ENCODE measurements around the gene TBCD.

The TBCD gene

GRCh38 chr17:82892899-82893565 lies 141.2 kb downstream of the TBCD start:
- Histone ChIP-seq H3K9ac (ENCODE audit: low read depth in 1 of 2, low read length in 2 of 2) (no peak overlapping the region), H3K27ac (ENCODE audit: low read depth, low read length) (no peak overlapping the region), H3K4me3 (ENCODE audit: low read depth in 1 of 2, low read length in 2 of 2) (peak overlapping the region in 1 of 2 donors; percentile 35), H3K27me3 (ENCODE audit: control insufficient read depth in 1 of 2, insufficient read depth in 2 of 2, low read length in 2 of 2) (no peaks in the 10 kb centered on the region), H3K4me1 (ENCODE audit: control insufficient read depth in 1 of 2, insufficient read depth in 2 of 2, low read length in 2 of 2) (peaks cover 26 to 32% of the 10 kb centered on the region in 2 donors), H3K36me3 (ENCODE audit: control insufficient read depth in 1 of 2, insufficient read depth in 2 of 2, low read length in 2 of 2) (peaks cover 5 to 9% of the 10 kb centered on the region in 2 donors), H3K9me3 (ENCODE audit: control insufficient read depth in 1 of 2, low read length in 2 of 2) (no peaks in the 10 kb centered on the region)

DNA sequence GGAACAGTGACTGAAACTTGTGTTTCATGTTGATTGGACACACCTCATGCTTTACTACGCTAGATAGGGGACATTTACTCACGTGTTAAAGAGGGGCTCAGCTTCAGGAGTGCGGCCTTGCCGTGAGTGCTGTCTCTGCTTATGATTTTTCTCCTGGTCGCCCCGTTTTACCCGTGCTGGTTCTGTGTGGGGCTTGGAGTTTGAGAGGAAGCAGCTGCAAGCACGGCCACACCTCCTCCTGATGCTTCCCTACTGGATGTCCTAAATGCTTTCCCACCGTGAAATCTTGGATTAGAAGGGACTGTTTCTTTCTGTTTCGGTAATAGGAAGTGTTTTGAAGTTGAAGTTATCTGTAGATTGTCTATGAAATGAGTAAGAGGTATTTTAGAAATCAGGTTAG lies 141.9 kb downstream of the TBCD start:
- peaks cover 23 to 28% of the 10 kb centered on the region in 2 donors for H3K4me1 ChIP-seq (ENCODE audit: control insufficient read depth in 1 of 2, insufficient read depth in 2 of 2, low read length in 2 of 2)
- peak overlapping the region; percentile 8 for H3K27ac ChIP-seq (ENCODE audit: low read depth, low read length)
- H3K4me3 ChIP-seq (ENCODE audit: low read depth in 1 of 2, low read length in 2 of 2) = peak overlapping the region in 1 of 2 donors; percentile 35

DNA sequence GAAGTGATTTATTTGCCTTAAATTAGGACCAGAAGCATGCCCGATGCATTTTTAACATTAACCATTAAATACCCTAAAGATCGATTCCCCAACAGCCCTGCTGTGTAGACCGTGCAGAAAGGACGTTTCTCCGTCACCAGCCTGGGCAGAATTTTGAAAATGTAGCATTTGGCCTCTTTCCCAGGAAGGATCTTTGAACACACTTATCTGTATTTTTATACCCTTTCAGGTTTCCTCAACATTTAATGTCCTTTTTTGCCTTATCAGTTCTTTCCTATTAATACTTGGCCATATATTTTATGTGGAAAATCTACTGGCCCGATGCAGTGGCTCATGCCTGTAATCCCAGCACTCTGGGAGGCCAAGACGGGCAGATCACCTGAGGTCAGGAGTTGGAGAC lies 142.5 kb downstream of the TBCD start:
- Histone ChIP-seq H3K36me3 (ENCODE audit: control insufficient read depth in 1 of 2, insufficient read depth in 2 of 2, low read length in 2 of 2) (peaks cover 9 to 11% of the 10 kb centered on the region in 2 donors), H3K4me1 (ENCODE audit: control insufficient read depth in 1 of 2, insufficient read depth in 2 of 2, low read length in 2 of 2) (peaks cover 17 to 22% of the 10 kb centered on the region in 2 donors), H3K9me3 (ENCODE audit: control insufficient read depth in 1 of 2, low read length in 2 of 2) (no peaks in the 10 kb centered on the region), H3K27me3 (ENCODE audit: control insufficient read depth in 1 of 2, insufficient read depth in 2 of 2, low read length in 2 of 2) (no peaks in the 10 kb centered on the region), H3K27ac (ENCODE audit: low read depth, low read length) (no peak overlapping the region), H3K4me3 (ENCODE audit: low read depth in 1 of 2, low read length in 2 of 2) (no peak overlapping the region), H3K9ac (ENCODE audit: low read depth in 1 of 2, low read length in 2 of 2) (no peak overlapping the region)

More for the DNA sequence above, 141.9 kb downstream of the TBCD start:
- Histone ChIP-seq H3K9me3 (ENCODE audit: control insufficient read depth in 1 of 2, low read length in 2 of 2) (no peaks in the 10 kb centered on the region), H3K36me3 (ENCODE audit: control insufficient read depth in 1 of 2, insufficient read depth in 2 of 2, low read length in 2 of 2) (peaks cover 6 to 9% of the 10 kb centered on the region in 2 donors), H3K9ac (ENCODE audit: low read depth in 1 of 2, low read length in 2 of 2) (no peak overlapping the region), H3K27me3 (ENCODE audit: control insufficient read depth in 1 of 2, insufficient read depth in 2 of 2, low read length in 2 of 2) (no peaks in the 10 kb centered on the region)

DNA sequence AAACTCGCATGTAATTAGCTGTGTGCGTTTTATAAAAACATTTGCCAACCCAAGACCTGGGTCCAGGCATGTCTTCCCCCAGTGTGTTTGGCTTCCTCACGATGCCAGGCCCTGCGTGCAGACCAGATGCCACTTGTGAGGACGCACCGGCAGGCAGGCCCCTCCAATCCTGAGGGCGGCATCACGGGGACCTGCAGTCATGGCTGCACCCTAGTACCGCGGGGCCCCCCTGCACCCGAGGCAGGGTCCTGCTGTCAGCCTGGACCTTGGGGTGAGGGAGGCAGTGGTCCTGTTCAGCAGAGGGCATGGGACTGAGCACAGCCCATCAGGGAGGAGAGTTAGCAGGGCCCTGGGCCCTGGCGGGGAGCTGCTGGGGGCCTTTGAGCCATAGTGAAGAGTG lies 143.2 kb downstream of the TBCD start:
- no peak overlapping the region for H3K9ac ChIP-seq (ENCODE audit: low read depth in 1 of 2, low read length in 2 of 2)

DNA sequence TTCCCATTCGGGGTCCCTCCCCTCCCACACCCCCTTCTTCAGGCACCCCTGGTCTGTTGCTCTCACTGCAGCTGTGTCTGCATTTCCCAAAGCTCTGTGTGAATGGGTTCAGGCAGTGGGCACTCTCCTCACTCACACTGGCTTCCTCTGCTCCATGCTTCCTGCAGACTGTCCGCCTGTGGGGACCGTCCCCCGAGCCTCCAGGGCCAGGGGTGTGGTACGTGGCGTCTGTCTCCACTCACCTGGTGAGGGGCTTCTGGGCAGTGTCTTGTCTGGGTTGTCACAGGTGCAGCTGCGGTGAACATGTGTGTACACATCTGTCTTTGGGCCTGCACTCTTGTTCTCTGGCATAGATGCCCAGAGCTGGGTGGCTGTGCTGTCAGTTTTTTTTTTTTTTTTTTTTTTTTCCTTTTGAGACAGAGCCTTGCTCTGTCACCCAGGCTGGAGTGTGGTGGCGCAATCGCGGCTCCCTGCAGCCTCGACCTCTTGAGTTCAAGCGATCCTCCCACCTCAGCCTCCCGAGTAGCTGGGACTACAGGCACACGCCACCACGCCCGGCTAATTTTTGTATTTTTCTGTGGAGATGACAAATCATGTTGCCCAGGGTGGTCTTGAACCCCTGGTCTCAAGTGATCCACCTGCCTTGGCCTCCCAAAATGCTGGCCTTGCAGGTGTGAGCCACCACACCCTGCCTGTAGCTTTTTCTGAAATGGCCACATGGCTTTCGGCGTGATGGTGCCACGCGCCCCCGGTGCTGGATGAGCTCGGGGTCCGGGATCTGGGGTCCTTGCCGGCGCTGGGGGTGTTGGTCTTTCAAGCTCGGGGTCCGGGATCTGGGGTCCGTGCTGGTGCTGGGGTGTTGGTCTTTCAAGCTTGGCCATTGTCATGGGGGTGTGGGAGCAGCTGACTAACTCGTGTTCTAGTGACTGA lies 144.5 kb downstream of the TBCD start:
- Histone ChIP-seq H3K4me1 (ENCODE audit: control insufficient read depth in 1 of 2, insufficient read depth in 2 of 2, low read length in 2 of 2) (peaks cover 11 to 15% of the 10 kb centered on the region in 2 donors), H3K27me3 (ENCODE audit: control insufficient read depth in 1 of 2, insufficient read depth in 2 of 2, low read length in 2 of 2) (no peaks in the 10 kb centered on the region), H3K4me3 (ENCODE audit: low read depth in 1 of 2, low read length in 2 of 2) (no peak overlapping the region), H3K27ac (ENCODE audit: low read depth, low read length) (no peak overlapping the region), H3K36me3 (ENCODE audit: control insufficient read depth in 1 of 2, insufficient read depth in 2 of 2, low read length in 2 of 2) (peaks cover 7 to 15% of the 10 kb centered on the region in 2 donors), H3K9ac (ENCODE audit: low read depth in 1 of 2, low read length in 2 of 2) (no peak overlapping the region), H3K9me3 (ENCODE audit: control insufficient read depth in 1 of 2, low read length in 2 of 2) (no peaks in the 10 kb centered on the region)

More for the DNA sequence above, 143.2 kb downstream of the TBCD start:
- Histone ChIP-seq H3K27ac (ENCODE audit: low read depth, low read length) (no peak overlapping the region), H3K4me1 (ENCODE audit: control insufficient read depth in 1 of 2, insufficient read depth in 2 of 2, low read length in 2 of 2) (peaks cover 11 to 15% of the 10 kb centered on the region in 2 donors), H3K36me3 (ENCODE audit: control insufficient read depth in 1 of 2, insufficient read depth in 2 of 2, low read length in 2 of 2) (peaks cover 6 to 9% of the 10 kb centered on the region in 2 donors), H3K27me3 (ENCODE audit: control insufficient read depth in 1 of 2, insufficient read depth in 2 of 2, low read length in 2 of 2) (no peaks in the 10 kb centered on the region), H3K4me3 (ENCODE audit: low read depth in 1 of 2, low read length in 2 of 2) (no peak overlapping the region), H3K9me3 (ENCODE audit: control insufficient read depth in 1 of 2, low read length in 2 of 2) (no peaks in the 10 kb centered on the region)

- H3K27ac ChIP-seq (ENCODE audit: low read depth, low read length) = no peak overlapping the region
- no peaks in the 10 kb centered on the region for H3K9me3 ChIP-seq (ENCODE audit: control insufficient read depth in 1 of 2, low read length in 2 of 2)
- H3K27me3 ChIP-seq (ENCODE audit: control insufficient read depth in 1 of 2, insufficient read depth in 2 of 2, low read length in 2 of 2) = no peaks in the 10 kb centered on the region
- peaks cover 5 to 15% of the 10 kb centered on the region in 2 donors for H3K4me1 ChIP-seq (ENCODE audit: control insufficient read depth in 1 of 2, insufficient read depth in 2 of 2, low read length in 2 of 2)
- no peak overlapping the region for H3K9ac ChIP-seq (ENCODE audit: low read depth in 1 of 2, low read length in 2 of 2)
- H3K4me3 ChIP-seq (ENCODE audit: low read depth in 1 of 2, low read length in 2 of 2) = no peak overlapping the region
- H3K36me3 ChIP-seq (ENCODE audit: control insufficient read depth in 1 of 2, insufficient read depth in 2 of 2, low read length in 2 of 2) = peaks cover 6 to 20% of the 10 kb centered on the region in 2 donors
Measured at GRCh38 chr17:82897514-82898249, 145.8 kb downstream of the TBCD start.

DNA sequence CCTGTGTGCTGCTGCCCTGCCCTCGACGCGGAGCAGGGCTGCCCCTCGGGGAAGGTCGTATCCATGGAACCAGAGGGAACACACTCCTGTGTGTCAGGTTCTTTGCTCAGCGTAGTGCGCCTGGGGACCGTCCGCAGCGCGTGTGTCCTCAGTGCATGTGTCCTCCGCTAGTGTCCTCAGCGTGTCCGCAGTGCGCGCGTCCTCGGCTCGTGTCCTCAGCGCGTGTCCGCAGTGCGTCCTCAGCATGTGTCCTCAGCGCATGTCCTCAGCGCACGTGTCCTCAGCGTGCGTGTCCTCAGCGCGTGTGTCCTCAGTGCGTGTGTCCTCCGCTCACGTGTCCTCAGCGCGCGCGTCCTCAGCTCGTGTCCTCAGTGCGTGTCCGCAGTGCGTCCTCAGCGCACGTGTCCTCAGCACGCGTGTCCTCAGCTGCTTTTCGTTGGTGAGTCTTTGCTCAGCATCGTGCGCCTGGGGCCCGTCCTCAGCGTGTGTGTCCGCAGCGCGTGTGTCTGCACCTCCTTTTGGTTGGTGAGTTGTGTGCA lies 147.2 kb downstream of the TBCD start:
- H3K9ac ChIP-seq (ENCODE audit: low read depth in 1 of 2, low read length in 2 of 2) = no peak overlapping the region
- H3K27me3 ChIP-seq (ENCODE audit: control insufficient read depth in 1 of 2, insufficient read depth in 2 of 2, low read length in 2 of 2) = no peaks in the 10 kb centered on the region
- no peak overlapping the region for H3K4me3 ChIP-seq (ENCODE audit: low read depth in 1 of 2, low read length in 2 of 2)
- peaks cover 9 to 30% of the 10 kb centered on the region in 2 donors for H3K36me3 ChIP-seq (ENCODE audit: control insufficient read depth in 1 of 2, insufficient read depth in 2 of 2, low read length in 2 of 2)
- peaks cover 0 to 3% of the 10 kb centered on the region in 2 donors for H3K4me1 ChIP-seq (ENCODE audit: control insufficient read depth in 1 of 2, insufficient read depth in 2 of 2, low read length in 2 of 2)
- H3K9me3 ChIP-seq (ENCODE audit: control insufficient read depth in 1 of 2, low read length in 2 of 2) = no peaks in the 10 kb centered on the region
- no peak overlapping the region for H3K27ac ChIP-seq (ENCODE audit: low read depth, low read length)

DNA sequence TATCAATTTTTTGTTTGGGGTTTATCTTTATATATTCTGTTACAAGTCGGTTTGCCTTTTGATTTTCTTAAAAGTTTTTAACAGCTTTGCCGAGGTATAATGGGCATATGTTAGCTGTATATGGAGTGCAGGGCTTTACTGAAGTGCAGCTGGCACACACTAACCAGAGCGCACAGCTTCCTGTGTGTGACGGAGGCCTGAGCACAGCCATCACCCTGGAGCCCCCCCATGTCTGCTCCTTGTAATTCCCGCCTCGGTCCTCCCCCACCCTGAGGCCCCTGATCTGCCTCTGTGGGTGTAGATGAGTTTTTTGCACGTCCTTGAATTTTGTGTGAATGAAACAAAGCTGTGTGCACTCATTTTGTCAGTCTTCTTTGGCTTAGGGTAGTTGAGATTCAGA lies 148.1 kb downstream of the TBCD start:
- Histone ChIP-seq H3K27ac (ENCODE audit: low read depth, low read length) (no peak overlapping the region), H3K4me3 (ENCODE audit: low read depth in 1 of 2, low read length in 2 of 2) (no peak overlapping the region), H3K9me3 (ENCODE audit: control insufficient read depth in 1 of 2, low read length in 2 of 2) (no peaks in the 10 kb centered on the region), H3K27me3 (ENCODE audit: control insufficient read depth in 1 of 2, insufficient read depth in 2 of 2, low read length in 2 of 2) (no peaks in the 10 kb centered on the region), H3K9ac (ENCODE audit: low read depth in 1 of 2, low read length in 2 of 2) (no peak overlapping the region), H3K36me3 (ENCODE audit: control insufficient read depth in 1 of 2, insufficient read depth in 2 of 2, low read length in 2 of 2) (peaks cover 9 to 37% of the 10 kb centered on the region in 2 donors), H3K4me1 (ENCODE audit: control insufficient read depth in 1 of 2, insufficient read depth in 2 of 2, low read length in 2 of 2) (no peaks in the 10 kb centered on the region)

GRCh38 chr17:82900741-82901140 lies 148.9 kb downstream of the TBCD start:
- H3K27me3 ChIP-seq (ENCODE audit: control insufficient read depth in 1 of 2, insufficient read depth in 2 of 2, low read length in 2 of 2) = no peaks in the 10 kb centered on the region
- no peaks in the 10 kb centered on the region for H3K4me1 ChIP-seq (ENCODE audit: control insufficient read depth in 1 of 2, insufficient read depth in 2 of 2, low read length in 2 of 2)
- no peak overlapping the region for H3K9ac ChIP-seq (ENCODE audit: low read depth in 1 of 2, low read length in 2 of 2)
- H3K4me3 ChIP-seq (ENCODE audit: low read depth in 1 of 2, low read length in 2 of 2) = no peak overlapping the region
- H3K9me3 ChIP-seq (ENCODE audit: control insufficient read depth in 1 of 2, low read length in 2 of 2) = no peaks in the 10 kb centered on the region
- H3K36me3 ChIP-seq (ENCODE audit: control insufficient read depth in 1 of 2, insufficient read depth in 2 of 2, low read length in 2 of 2) = peaks cover 7 to 40% of the 10 kb centered on the region in 2 donors
- no peak overlapping the region for H3K27ac ChIP-seq (ENCODE audit: low read depth, low read length)

All from duodenal mucosa (tissue), 2 donors.